ACHN (cell line): ENCODE measurements around the gene ICE2.
"Not testable (repeated sequence)": the region's sequence is repeated elsewhere in the genome, so short reads cannot be mapped to it uniquely, and the experiment has no call there.

Experiments
- DNase-seq: peaks from one replicate; pipeline ENCODE4 v3.0.0-alpha.2; 2015
- in situ Hi-C: cut with HindIII; loops from 2 replicates; pipeline ENCODE4 v1.10.0; 2017; ENCODE audit warnings: low sequenced_read_pairs, low pct_ligation_motif_present, low pct_unique_long_range_greater_than_20kb

ICE2 gene

DNA sequence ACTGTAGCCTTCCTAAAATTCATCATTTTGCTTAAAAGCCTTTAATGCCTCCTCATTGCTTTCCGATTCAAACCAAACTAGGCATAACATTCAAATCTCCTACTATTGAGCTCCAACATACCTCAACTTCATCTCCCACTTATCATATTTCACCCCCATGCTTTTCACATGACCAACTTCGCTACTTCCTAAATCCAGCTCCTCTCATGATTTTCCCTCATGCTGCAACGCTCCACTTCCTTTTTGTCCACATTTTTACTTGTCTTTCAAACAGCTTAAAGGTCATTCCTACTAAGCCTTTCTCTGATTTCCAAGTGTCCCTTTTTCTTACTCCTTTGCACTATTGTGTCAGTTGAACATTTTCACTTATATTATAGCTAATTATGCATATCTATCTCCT, 60.8 kb downstream of the ICE2 start:
- in situ Hi-C loops: no loop called here

DNA sequence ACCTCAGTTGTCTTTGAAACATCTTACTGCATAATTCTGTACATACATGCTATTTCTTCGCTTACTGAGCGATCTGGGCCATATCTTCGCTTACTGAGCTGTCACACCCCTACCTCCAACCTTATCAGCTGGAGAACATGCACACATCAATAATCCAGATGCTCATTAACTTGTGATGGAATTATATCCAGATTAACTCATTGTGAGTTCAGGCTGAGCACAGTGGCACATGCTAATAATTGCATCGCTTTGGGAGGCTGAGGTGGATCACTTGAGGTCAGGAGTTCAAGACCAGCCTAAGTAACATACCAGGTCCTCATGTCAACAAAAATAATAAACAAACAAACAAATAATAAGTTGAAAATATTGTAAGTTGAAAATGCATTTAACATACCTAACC, 61.8 kb downstream of the ICE2 start:
- in situ Hi-C loops: no loop called here
- DNase-seq: no peak

More for the DNA sequence above, 60.8 kb downstream of the ICE2 start:
- no peak for DNase-seq

GRCh38 chr15:60416484-60416883, 62.5 kb downstream of the ICE2 start:
- in situ Hi-C loops: no loop called here
- DNase-seq: no peak

GRCh38 chr15:60414016-60414682, 64.8 kb downstream of the ICE2 start:
- DNase-seq: no peak
- in situ Hi-C loops: no loop called here

DNA sequence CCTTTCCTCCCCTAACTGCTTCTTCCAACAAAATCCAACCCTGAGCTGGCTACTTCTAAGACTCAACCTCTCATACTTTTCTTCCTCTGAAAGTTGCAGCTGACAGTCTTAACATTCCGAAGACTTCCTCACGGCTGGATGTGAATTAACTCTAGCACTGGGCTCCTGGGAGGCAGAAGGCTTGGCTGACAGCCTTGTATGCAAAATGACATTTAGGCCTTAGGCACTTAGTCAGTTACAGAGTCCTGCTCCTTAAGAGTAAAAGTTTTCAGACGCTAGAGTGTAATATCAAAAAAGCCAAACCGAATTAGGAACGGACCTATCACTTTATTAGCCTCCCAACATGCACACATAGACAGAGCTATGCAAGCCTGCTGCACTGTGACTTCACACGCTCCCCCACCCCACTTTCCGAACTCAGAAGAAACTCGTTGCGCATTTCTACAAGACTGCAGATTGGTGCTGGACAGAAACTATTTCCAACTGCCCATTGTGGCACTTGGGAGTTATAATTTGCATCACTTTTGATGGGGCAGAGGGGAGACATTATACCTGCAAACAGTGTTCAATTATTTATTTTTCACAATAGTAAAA, 65.6 kb downstream of the ICE2 start:
- no peak for DNase-seq
- in situ Hi-C loops: no loop called here

DNA sequence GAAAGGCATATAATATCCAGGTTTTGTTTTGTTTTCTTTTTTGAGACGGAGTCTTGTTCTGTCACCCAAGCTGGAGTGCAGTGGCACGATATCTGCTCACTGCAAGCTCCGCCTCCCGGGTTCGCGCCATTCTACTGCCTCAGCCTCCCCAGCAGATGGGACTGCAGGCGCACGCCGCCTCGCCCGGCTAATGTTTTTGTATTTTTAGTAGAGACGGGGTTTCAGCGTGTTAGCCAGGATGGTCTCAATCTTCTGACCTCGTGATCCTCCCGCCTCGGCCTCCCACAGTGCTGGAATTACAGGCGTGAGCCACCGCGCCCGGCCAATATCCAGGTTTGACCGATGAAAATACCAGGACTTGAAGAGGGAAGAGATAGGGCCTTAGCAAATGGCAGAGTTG, 66.1 kb downstream of the ICE2 start:
- in situ Hi-C loops, DNase-seq: not testable (repeated sequence)

DNA sequence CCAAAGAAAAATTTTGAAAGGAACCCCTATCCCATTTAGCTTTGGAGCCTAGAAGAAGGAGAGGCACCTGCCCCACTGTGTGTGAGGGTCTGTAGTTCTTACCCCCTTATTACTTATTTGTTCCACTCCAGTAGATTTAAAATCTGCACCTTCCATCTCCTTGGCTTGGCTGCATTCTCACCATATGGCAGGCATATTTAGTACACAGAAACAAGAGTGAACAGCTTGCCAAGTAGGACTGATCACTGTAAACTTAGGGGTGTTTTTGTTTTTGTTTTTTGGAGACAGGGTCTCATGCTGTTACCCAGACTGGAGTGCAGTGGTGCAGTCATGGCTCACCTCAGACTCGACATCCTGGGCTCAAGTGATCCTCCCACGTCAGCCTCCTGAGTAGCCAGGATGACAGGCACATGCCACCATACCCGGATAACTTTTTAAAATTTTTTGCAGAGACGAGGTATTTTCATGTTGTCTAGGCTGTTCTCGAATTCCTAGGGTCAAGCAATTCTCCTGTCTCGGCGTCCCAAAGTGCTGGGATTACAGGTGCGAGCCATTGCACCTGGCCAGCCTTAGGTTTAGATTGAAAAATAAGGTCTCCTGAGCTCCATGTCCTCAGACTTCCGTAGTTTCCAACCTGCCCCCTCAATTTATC, 67.0 kb downstream of the ICE2 start:
- DNase-seq: no peak
- in situ Hi-C loops: no loop called here

DNA sequence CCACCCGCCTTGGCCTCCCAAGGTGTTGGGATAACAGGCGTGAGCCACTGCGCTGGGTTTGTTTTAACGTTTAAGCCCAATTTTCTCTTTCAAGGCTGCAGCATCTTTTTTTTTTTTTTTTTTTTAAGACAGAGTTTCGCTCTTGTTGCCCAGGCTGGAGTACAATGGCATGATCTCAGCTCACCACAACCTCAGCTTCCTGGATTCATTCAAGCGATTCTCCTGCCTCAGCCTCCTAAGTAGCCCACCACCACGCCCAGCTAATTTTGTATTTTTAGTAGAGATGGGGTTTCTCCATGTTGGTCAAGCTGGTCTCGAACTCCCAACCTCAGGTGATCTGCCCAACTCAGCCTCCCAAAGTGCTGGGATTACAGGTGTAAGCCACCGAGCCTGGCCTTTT, 68.6 kb downstream of the ICE2 start:
- DNase-seq, in situ Hi-C loops: not testable (repeated sequence)

DNA sequence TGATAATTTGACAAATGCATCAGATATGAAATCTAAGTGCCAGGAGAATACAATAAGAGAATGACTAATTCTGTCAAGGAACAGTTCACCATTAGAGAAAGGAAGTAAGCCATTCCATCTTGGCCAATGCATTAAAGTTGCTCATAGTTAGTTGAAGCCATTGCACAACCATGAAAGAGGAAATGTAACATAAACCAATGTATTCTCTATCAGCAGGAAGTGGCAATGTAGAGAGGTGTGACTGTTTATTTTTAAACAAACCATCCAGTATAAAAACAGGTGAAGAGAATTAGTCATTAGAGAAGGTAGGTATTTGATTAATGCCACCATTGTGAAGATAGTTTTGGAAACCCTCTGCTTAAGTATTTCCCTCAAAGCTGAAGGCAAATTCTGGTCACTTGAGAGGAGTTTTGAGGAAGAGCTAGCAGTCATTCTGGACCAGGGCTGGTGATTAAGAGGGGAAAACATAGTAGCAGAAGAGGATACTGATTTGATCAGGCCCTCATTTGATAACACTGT, 70.4 kb downstream of the ICE2 start:
- DNase-seq: peak; percentile 62
- in situ Hi-C loops: no loop called here

- in situ Hi-C loops: no loop called here
- DNase-seq: peak; percentile 63
Observed at GRCh38 chr15:60407415-60407805, 71.5 kb downstream of the ICE2 start.

GRCh38 chr15:60406513-60407414, 72.2 kb downstream of the ICE2 start:
- in situ Hi-C loops: no loop called here
- DNase-seq: no peak

GRCh38 chr15:60405399-60405798, 73.5 kb downstream of the ICE2 start:
- in situ Hi-C loops: no loop called here
- DNase-seq: no peak

DNA sequence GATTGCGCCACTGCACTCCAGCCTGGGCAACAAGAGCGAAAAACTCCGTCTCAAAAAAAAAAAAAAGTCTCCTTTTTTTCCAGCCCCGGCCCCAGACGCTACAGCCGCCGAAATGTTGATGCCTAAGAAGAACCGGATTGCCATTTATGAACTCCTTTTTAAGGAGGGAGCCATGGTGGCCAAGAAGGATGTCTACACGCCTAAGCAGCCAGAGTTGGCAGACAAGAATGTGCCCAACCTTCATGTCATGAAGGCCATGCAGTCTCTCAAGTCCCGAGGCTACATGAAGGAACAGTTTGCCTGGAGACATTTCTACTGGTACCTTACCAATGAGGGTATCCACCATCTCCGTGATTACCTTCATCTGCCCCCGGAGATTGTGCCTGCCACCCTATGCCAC, 74.6 kb downstream of the ICE2 start:
- DNase-seq, in situ Hi-C loops: not testable (repeated sequence)

- no peak for DNase-seq
- in situ Hi-C loops: no loop called here
Observed at GRCh38 chr15:60400944-60401343, 78.0 kb downstream of the ICE2 start.

GRCh38 chr15:60399931-60400330, 79.0 kb downstream of the ICE2 start:
- DNase-seq: no peak
- in situ Hi-C loops: no loop called here

- no peak for DNase-seq
- in situ Hi-C loops: no loop called here
Observed at GRCh38 chr15:60399246-60399915, 79.6 kb downstream of the ICE2 start.

DNA sequence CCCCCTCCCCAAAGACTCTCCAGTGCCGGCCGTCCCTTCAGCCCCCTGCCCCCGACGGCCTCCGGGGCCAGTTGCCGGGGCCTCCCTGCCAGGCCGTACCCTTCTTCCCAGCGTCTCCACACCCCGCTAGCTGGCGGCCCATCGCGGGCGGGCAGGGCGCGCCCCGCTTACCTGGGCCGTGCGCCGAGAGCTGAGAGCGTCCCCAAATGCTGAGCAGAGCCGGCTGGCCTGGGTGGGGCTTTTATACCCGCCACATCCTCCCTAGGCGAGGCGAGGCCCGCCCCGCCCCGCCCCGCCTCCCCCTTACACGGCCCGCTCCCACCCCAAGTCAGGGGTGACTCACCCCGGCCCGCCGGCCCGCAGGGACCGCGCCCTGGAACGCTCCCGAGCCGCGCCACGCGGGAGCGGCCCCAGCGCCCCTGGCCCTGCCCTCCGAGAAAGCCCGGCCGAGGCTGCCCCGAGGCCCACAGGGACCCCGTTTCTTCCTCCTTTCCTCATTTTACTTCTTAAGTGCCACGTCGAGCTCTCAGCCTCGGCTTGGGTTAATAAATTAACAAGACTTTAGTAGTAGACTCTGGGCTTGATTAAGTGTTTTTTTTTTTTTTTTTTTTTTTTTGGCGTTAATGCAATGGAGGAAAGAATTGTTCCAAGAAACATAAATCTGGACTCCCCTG, 81.0 kb downstream of the ICE2 start, which contains the start of gene ANXA2:
TSS of gene ANXA2 (minus strand) at position 215 of the 674 bp plus-strand sequence. CDS start 11,911 bp downstream, outside the sequence.
- in situ Hi-C loops: no loop called here
- peak; percentile 86 for DNase-seq
